Psoas muscle (tissue), 8 donors: ENCODE data around the gene CDCA7L. TPM values are rescaled to one million over a fixed set of nuclear protein-coding genes. Genes with fewer than 3 reads are reported as not detected.

Experiments
- ATAC-seq, 4 donors: fragments of 200-7000 bp; cut with Tn5 transposase; one replicate each; pipeline ENCODE4 v1.9.1; 2020; ENCODE audit warnings: moderate library complexity in 3 of 4, mild to moderate bottlenecking in 2 of 4
- DNase-seq, 2 donors: peaks; one replicate each; pipeline ENCODE4 v3.0.0-alpha.2; 2020
- H3K27ac ChIP-seq: fragments of 200-600 bp; one replicate; pipeline ENCODE4 v1.8.0; 2022
- H3K27me3 ChIP-seq, 3 donors: fragments of 200-600 bp in 1 of 3; one replicate each; pipeline versions ENCODE4 v1.6.1 to v1.8.0; 2013 to 2022; ENCODE audit warnings: low read length in 2 of 3, mild to moderate bottlenecking in 2 of 3, moderate library complexity in 1 of 3; ENCODE audit not compliant: insufficient read depth in 3 of 3
- H3K36me3 ChIP-seq, 2 donors: fragments of 200-600 bp in 1 of 2; one replicate each; pipeline versions ENCODE4 v1.6.1 to v1.8.0; 2013 to 2022; ENCODE audit warnings: low read depth in 1 of 2, mild to moderate bottlenecking in 1 of 2, moderate library complexity in 1 of 2; ENCODE audit not compliant: insufficient read depth in 1 of 2
- H3K4me1 ChIP-seq: fragments of 200-600 bp; one replicate; pipeline ENCODE4 v1.8.0; 2022
- H3K4me3 ChIP-seq: fragments of 200-600 bp; one replicate; pipeline ENCODE4 v1.8.0; 2022; ENCODE audit warnings: mild to moderate bottlenecking
- H3K9me3 ChIP-seq: fragments of 200-600 bp; one replicate; pipeline ENCODE4 v1.8.0; 2022
- WGBS, 3 donors: extraction: QIAGEN DNeasy Blood & Tissue Kit; methylation state at CpG; one replicate each; pipeline versions ENCODE4 v1.1.6 to v1.1.7; 2013; 5-methylcytosine and 5-hydroxymethylcytosine counted together
- intact Hi-C, 2 donors: fragments of 100-400 bp; cut with DNase I; formaldehyde crosslinking; loops; one replicate each; pipeline versions ENCODE4 v1.11.0 to v1.14.2; 2022
- polyA plus RNA-seq, 3 donors: library from polyadenylated mRNA; stranded (reverse); fragments of 200-250 nt; gene quantifications; one replicate each; pipeline ENCODE4 v1.2.3, GENCODE V29; 2013
- total RNA-seq, 4 donors: library from RNA; stranded (reverse); fragmentation: NEBNext Ultra II Directional in 2 of 4; extraction: Animal tissue kit (Norgen Biotek cat#: 25700) in 2 of 4; gene quantifications; one replicate each; pipeline versions ENCODE4 v1.2.1 to v1.2.4, GENCODE V29; 2021 to 2023
- TF ChIP-seq, protein P1 (sequence below): fragments of 200-600 bp; IDR thresholded peaks from one replicate; pipeline ENCODE4 v1.8.0; 2022; ENCODE audit warnings: antibody characterized with exemption
- donor health status: healthy with polysubstance abuse.
- donor health status: DM: no; HTN: no; CAD: no; lungs with moderate emphysema.
- donor health status: Bipolar disorder and iron deficiency.
- donor health status: healthy.
- donor health status: DM: yes; HTN: yes; CAD: no.
- donor health status: DM: no; HTN: no; CAD: no.
- donor health status: DM: no; HTN: no; CAD: no.
- donor health status: DM: yes; HTN: yes; CAD: no.

CDCA7L gene
- total and polyA plus RNA-seq, 7 donors: 1.3 to 3.3 (median 2.2) TPM

DNA sequence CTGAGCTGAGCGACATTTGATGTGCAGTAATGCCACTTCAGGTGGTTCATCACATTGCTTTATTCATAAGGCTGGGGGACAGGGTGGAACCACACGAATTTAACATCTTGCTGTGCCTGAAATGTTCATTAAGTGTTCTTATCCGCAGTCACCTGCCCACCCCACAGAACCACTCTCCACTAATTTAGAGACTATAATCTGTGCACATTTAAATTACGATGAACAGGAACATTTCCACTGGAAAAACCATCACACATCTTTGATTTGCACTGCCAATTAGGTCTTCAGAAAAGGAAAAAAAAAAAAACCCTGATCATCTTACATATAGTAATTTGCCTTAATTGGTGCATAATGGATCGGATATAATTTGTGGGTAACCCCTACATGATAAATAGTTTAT lies 2.3 kb downstream of the CDCA7L start:
- DNase-seq: no peak
- no peak overlapping the region for H3K4me3 ChIP-seq
- intact Hi-C loops: no loop called here
- H3K36me3 ChIP-seq: no peaks in the 10 kb centered on the region
- no peaks in the 10 kb centered on the region for H3K27me3 ChIP-seq
- TF ChIP-seq, protein P1, sequence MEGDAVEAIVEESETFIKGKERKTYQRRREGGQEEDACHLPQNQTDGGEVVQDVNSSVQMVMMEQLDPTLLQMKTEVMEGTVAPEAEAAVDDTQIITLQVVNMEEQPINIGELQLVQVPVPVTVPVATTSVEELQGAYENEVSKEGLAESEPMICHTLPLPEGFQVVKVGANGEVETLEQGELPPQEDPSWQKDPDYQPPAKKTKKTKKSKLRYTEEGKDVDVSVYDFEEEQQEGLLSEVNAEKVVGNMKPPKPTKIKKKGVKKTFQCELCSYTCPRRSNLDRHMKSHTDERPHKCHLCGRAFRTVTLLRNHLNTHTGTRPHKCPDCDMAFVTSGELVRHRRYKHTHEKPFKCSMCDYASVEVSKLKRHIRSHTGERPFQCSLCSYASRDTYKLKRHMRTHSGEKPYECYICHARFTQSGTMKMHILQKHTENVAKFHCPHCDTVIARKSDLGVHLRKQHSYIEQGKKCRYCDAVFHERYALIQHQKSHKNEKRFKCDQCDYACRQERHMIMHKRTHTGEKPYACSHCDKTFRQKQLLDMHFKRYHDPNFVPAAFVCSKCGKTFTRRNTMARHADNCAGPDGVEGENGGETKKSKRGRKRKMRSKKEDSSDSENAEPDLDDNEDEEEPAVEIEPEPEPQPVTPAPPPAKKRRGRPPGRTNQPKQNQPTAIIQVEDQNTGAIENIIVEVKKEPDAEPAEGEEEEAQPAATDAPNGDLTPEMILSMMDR: no peak
- ATAC-seq: no peak
- WGBS, 3 donors: 95 to 98% (median 96%) methylated on average over 5 of the region's 5 CpGs
- H3K4me1 ChIP-seq: peaks cover 6% of the 10 kb centered on the region
- no peak overlapping the region for H3K27ac ChIP-seq
- H3K9me3 ChIP-seq: no peaks in the 10 kb centered on the region

DNA sequence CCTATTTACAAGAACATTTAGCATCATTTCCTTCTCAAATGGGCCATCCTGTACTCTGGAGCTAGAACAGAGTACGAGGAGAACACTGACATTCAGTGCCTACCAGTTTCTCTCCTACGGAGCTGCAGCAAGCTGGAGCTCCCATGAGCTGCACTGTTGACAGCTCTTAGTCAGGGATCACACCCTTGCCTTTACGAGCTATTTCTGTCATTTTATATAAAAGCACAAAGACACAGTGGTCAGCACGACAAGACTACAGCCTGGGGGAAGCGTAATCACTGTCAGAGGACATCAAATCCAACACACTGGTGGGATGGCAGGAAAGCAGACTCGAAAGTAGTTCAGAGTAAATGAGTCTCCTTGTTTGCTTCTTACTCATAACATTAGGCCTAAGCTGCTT lies 2.7 kb downstream of the CDCA7L start:
- TF ChIP-seq, protein P1: no peak
- Histone ChIP-seq H3K9me3 (no peaks in the 10 kb centered on the region), H3K27me3 (no peaks in the 10 kb centered on the region), H3K4me1 (peaks cover 6% of the 10 kb centered on the region), H3K27ac (no peak overlapping the region), H3K36me3 (no peaks in the 10 kb centered on the region), H3K4me3 (no peak overlapping the region)
- 82 to 87% (median 87%) methylated on average over 6 of the region's 6 CpGs for WGBS, 3 donors
- DNase-seq: no peak
- no peak for ATAC-seq
- intact Hi-C loops: no loop called here

DNA sequence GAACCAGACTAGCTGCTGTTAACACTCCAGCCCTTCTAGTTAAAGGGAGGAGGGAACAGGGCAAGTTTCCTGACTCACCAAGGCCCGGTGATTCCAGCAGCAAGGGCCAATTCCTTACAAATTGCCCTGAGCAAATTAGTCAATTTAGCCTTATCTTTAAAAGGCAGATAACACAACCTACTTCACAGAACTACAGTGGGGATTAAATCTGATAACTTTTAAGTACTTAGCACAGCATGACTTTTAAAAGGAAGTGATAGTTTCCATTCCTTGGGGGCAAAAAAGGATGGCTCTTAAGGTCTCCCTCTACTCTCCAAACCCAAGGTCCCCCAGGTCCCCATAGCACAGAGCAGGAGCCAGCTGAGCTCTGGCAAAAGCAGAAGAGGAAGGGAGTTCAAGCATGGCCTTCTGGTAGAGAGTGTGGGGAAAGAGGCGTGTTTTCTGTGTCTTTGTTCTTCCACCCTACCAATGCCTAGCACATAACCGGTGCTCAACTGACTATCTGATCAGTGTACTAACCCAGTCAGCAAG lies 4.0 kb downstream of the CDCA7L start:
- WGBS, 3 donors: 63 to 74% (median 66%) methylated on average over 3 of the region's 3 CpGs
- Histone ChIP-seq H3K27me3 (no peaks in the 10 kb centered on the region), H3K36me3 (no peaks in the 10 kb centered on the region), H3K4me1 (peaks cover 6% of the 10 kb centered on the region), H3K4me3 (no peak overlapping the region), H3K9me3 (no peaks in the 10 kb centered on the region), H3K27ac (no peak overlapping the region)
- DNase-seq: no peak
- no peak for ATAC-seq
- TF ChIP-seq, protein P1: no peak
- intact Hi-C loops: no loop called here

DNA sequence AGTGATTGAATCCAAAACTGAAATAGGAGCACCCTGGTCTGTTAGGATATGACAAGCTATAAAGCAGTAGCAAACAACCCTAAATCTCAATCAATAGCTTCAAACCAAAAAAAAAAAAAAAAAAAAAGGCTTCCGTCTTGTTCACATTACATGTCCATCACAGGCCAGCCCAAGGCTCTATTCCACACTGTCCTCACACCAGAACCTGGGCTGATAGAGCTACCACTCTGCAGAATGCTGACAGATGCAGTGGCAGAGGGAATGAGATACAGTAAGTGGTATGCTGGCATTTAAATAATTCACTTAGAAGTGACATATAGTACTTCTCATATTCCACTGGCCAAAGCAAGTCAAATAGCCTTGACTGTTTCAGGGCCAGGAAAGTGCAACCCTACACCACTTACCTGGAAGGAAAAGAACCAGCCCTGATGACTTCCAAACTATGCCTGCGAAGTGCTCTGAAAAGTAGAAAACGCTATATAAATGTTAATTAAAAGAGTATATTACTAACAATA lies 5.8 kb downstream of the CDCA7L start:
- 43 to 71% (median 45%) methylated on average over 3 of the region's 3 CpGs for WGBS, 3 donors
- Histone ChIP-seq H3K27ac (no peak overlapping the region), H3K27me3 (no peaks in the 10 kb centered on the region), H3K36me3 (no peaks in the 10 kb centered on the region), H3K4me1 (peaks cover 6% of the 10 kb centered on the region), H3K4me3 (no peak overlapping the region), H3K9me3 (no peaks in the 10 kb centered on the region)
- intact Hi-C loops: no loop called here
- TF ChIP-seq, protein P1: no peak
- no peak for DNase-seq
- no peak for ATAC-seq
